ENCODE results near the gene SLC25A43. TPM values are rescaled to one million over a fixed set of nuclear protein-coding genes. Genes with fewer than 3 reads are reported as not detected.
"Not testable (repeated sequence)": the region's sequence is repeated elsewhere in the genome, so short reads cannot be mapped to it uniquely, and the experiment has no call there.

The SLC25A43 gene
- total RNA-seq, 2 experiments from 2014 or later, result 13.7 to 15.6 TPM

DNA sequence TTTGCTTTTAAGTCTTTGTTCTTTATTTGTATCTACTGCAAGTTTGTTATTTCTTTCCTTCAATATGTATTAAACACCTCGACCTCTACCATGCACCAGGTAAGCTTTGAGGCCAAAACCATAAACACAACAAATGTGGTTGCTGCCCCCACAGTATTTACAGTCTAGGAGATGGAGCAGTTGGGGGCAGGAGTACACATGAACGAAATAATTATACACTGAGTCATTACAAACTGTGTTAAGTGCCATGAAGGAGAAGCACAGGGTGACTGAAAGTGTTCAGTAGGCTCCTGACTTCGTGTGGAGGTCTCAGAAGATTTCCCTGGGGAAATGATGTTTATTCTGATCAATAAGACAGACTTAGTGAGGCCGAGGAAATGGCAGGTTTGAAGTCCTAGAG, 30.3 kb downstream of the SLC25A43 start:
- POLR2A ChIA-PET, result no interaction called here
- no TSS peak for BruUV-seq (replicated peaks)
- intact Hi-C loops (cut with micrococcal nuclease; ENCODE audit: unreplicated experiment), result no loop called here
- DNase-seq (ENCODE audit: low spot score), result no peak
- Histone ChIP-seq H3K4me3 (ENCODE audit: low read depth, low read length, poor library complexity, severe bottlenecking) (no peak overlapping the region), H3K27ac (ENCODE audit: low read depth, low read length, poor library complexity, severe bottlenecking) (no peak overlapping the region), H3K79me2 (ENCODE audit: insufficient read depth, low read depth, low read length) (no peaks in the 10 kb centered on the region), H4K20me1 (ENCODE audit: insufficient read depth, low read length) (no peaks in the 10 kb centered on the region), H3K36me3 (ENCODE audit: insufficient read depth, low read length) (peaks cover 5% of the 10 kb centered on the region), H3K9me2 (ENCODE audit: insufficient read depth, low read length) (no peaks in the 10 kb centered on the region), H3K4me1 (ENCODE audit: insufficient read depth, low read length, poor library complexity, severe bottlenecking) (peaks cover 32% of the 10 kb centered on the region), H2AFZ (ENCODE audit: low read length) (no peak overlapping the region), H3K4me2 (ENCODE audit: low read length) (no peak overlapping the region), H3K9me3 (ENCODE audit: low read length) (no peaks in the 10 kb centered on the region)
- CTCF ChIA-PET (ENCODE audit: unreplicated experiment), result interaction anchor here (0.6 kb wide), 1 partner anchor 27 kb away, joined by 3 read pairs; no protein-coding TSS in a partner anchor
- TF ChIP-seq EZH2phosphoT487 (IDR thresholded peaks at IDR 0.05; ENCODE audit: borderline replicate concordance, low read depth, low read length), result no peak
- TF ChIP-seq, protein P1, sequence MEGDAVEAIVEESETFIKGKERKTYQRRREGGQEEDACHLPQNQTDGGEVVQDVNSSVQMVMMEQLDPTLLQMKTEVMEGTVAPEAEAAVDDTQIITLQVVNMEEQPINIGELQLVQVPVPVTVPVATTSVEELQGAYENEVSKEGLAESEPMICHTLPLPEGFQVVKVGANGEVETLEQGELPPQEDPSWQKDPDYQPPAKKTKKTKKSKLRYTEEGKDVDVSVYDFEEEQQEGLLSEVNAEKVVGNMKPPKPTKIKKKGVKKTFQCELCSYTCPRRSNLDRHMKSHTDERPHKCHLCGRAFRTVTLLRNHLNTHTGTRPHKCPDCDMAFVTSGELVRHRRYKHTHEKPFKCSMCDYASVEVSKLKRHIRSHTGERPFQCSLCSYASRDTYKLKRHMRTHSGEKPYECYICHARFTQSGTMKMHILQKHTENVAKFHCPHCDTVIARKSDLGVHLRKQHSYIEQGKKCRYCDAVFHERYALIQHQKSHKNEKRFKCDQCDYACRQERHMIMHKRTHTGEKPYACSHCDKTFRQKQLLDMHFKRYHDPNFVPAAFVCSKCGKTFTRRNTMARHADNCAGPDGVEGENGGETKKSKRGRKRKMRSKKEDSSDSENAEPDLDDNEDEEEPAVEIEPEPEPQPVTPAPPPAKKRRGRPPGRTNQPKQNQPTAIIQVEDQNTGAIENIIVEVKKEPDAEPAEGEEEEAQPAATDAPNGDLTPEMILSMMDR (conservative IDR thresholded peaks at IDR 0.05; ENCODE audit: low read length), result no peak

DNA sequence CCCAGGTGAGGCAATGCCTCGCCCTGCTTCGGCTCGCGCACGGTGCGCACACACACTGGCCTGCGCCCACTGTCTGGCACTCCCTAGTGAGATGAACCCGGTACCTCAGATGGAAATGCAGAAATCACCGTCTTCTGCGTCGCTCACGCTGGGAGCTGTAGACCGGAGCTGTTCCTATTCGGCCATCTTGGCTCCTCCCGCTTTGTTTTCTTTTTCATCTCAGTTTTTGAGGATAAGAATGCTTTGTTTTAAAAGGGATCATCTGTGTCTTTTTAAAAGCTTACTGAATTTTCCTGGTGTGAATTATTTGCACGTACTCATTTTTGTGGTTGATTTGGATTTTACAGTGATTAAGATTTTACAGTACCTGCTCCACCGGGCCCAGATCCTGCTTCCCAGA, 42.2 kb downstream of the SLC25A43 start:
- intact Hi-C loops (cut with micrococcal nuclease; ENCODE audit: unreplicated experiment); DNase-seq (ENCODE audit: low spot score); H3K9me2 ChIP-seq (ENCODE audit: insufficient read depth, low read length); H3K4me1 ChIP-seq (ENCODE audit: insufficient read depth, low read length, poor library complexity, severe bottlenecking); H2AFZ ChIP-seq (ENCODE audit: low read length); H4K20me1 ChIP-seq (ENCODE audit: insufficient read depth, low read length); CTCF ChIA-PET (ENCODE audit: unreplicated experiment); BruUV-seq (replicated peaks); H3K9me3 ChIP-seq (ENCODE audit: low read length); H3K27ac ChIP-seq (ENCODE audit: low read depth, low read length, poor library complexity, severe bottlenecking); H3K36me3 ChIP-seq (ENCODE audit: insufficient read depth, low read length); H3K4me3 ChIP-seq (ENCODE audit: low read depth, low read length, poor library complexity, severe bottlenecking); H3K79me2 ChIP-seq (ENCODE audit: insufficient read depth, low read depth, low read length); H3K4me2 ChIP-seq (ENCODE audit: low read length); POLR2A ChIA-PET: not testable (repeated sequence)

DNA sequence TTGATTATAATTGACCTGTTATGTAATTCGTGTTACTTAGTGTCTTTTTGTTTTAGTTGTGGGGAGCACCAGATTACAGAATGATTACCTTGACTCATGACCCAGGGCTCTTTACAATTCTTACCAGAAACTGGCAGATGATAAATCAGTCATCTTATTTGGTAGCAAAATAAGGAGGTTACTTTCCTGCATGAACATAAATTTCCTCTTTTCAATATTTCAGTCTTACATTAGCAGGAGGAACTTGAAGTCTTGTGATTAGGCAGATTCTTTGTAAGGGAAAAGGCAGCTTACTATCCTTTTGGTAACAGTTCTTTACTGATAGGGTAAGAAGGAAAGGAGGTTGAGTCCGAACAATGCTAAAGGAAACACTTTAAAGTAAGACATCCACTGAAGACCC, 43.1 kb downstream of the SLC25A43 start:
- no peak overlapping the region for H3K4me2 ChIP-seq (ENCODE audit: low read length)
- intact Hi-C loops (cut with micrococcal nuclease; ENCODE audit: unreplicated experiment), result no loop called here
- no peak overlapping the region for H3K27ac ChIP-seq (ENCODE audit: low read depth, low read length, poor library complexity, severe bottlenecking)
- H2AFZ ChIP-seq (ENCODE audit: low read length), result no peak overlapping the region
- no peaks in the 10 kb centered on the region for H3K4me1 ChIP-seq (ENCODE audit: insufficient read depth, low read length, poor library complexity, severe bottlenecking)
- ChIA-PET POLR2A (no interaction called here), CTCF (ENCODE audit: unreplicated experiment) (no interaction called here)
- DNase-seq (ENCODE audit: low spot score), result no peak
- no peaks in the 10 kb centered on the region for H3K79me2 ChIP-seq (ENCODE audit: insufficient read depth, low read depth, low read length)
- no peaks in the 10 kb centered on the region for H3K36me3 ChIP-seq (ENCODE audit: insufficient read depth, low read length)
- no TSS peak for BruUV-seq (replicated peaks)
- no peak overlapping the region for H3K4me3 ChIP-seq (ENCODE audit: low read depth, low read length, poor library complexity, severe bottlenecking)
- no peaks in the 10 kb centered on the region for H3K9me2 ChIP-seq (ENCODE audit: insufficient read depth, low read length)
- TF ChIP-seq, protein P1 (conservative IDR thresholded peaks at IDR 0.05; ENCODE audit: low read length), result no peak
- TF ChIP-seq EZH2phosphoT487 (IDR thresholded peaks at IDR 0.05; ENCODE audit: borderline replicate concordance, low read depth, low read length), result no peak
- no peaks in the 10 kb centered on the region for H4K20me1 ChIP-seq (ENCODE audit: insufficient read depth, low read length)
- H3K9me3 ChIP-seq (ENCODE audit: low read length), result no peaks in the 10 kb centered on the region

All from OCI-LY7 (cell line).